Stimulated activated CD4-positive, alpha-beta T cell treated with anti-CD3 and anti-CD28 coated beads, Interleukin-2, amount 100 ng/mL, for 48 hours (primary cell): ENCODE results near the gene CDK5R1.
"Not testable (repeated sequence)": the region's sequence is repeated elsewhere in the genome, so short reads cannot be mapped to it uniquely, and the experiment has no call there.

ENCODE experiments used
- DNase-seq, 2 donors: peaks; one replicate each; pipeline ENCODE4 v3.0.0-alpha.2; 2020

CDK5R1 gene

DNA sequence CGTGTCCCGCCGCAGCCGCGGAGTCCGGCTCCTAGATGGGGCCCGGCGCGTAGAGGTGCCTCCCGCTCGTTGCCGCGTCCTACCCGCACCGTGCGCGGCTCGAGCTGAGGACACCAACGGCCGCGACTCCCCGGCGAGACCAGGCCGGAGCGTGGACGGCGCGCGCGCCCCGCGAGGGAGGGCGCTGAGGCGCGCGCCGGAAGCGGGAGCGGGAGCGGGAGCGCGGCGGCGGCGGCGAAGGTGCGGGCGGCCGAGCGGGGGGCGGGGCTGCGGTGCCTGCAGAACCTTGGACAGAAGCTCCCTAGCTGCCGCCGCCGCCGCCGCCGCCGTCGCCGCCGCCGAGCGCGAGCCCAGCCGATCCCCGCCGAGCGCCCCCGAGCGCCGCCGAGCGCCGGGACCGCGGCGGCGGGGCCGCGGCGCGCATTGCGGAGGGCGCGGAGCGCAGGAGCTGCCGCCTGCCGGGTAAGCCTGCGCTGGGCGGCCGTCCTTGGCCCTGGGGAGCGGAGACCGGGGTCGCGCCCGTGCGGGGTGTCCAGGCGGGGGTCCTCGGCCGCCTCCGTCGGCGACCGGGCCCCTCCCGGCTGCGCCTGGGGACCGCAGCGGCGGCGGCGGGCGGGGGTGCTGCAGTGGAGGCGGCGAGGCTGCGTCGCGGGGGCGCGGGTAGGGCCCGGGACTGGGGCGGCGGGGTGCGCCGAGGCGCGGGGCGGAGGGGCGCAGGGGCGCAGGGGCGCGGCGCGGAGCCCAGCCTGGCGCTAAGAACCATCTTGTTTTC lies at the start of gene CDK5R1:
TSS of gene CDK5R1 (plus strand) at position 293 of the 772 bp plus-strand sequence. CDS start 628 bp downstream, outside the sequence.
- peak; percentile 53 to 71 for DNase-seq

DNA sequence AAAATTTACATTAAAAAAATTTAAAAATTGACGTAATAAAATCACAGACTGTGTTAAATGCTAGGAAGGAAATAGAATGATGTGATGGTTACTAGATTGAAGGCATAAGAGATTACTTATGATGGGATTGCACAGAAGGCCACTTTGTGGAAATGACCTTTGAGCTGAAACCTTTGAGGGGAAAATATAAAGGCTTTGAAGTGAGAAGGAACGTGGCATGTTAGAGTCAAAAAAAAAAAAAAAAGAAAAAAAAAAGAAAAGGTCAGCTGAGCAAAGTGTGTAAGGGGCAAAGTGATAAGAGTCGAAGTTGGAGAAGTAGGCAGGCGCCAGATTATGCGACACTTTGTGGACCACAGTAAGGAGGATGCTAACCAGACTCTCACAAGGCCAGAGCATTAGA lies 46.1 kb upstream of the CDK5R1 start:
- no peak for DNase-seq

DNA sequence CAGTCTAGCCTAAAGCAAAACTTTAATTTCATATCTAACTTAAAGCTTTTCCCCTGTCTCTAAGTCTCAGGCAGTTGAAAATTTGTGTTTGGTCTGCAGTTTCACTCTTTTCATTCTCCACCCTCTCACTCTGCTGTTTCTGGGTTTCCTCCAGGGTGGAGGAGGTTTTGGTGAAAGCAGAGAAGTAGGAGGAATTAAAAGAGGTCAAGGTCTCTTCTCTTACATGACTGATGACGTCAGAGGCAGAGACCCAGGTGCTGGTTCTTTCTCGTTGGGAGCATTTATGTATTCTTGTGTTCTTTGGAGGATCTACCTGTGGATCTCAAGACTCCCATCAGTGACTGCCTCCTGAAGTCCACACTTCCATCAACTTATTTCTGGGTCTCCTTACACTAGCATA lies 44.9 kb upstream of the CDK5R1 start:
- DNase-seq, result no peak

DNA sequence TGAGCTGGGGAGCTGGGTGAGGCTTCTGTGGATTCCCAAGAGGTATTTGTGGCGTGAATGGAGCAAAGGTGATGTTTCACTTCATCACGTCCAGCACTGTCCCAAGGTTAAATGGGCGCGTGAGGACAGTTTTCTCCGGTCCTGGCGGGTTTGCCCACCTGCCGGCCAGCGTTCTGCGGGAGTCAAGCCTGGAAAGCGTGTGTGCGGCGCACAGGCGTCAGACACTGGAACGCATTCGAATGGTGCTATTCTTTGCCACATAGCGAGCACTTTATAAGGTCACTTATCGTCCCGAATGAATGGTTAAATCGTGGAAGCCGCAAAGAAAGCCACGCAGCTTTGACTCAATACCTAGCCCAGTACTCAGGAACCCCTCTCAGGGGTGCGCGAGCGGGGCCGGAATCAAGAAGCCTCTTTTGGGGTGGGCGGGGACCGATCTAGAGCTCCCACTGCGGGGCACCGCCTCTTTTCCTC lies 42.9 kb upstream of the CDK5R1 start:
- DNase-seq, result no peak

DNA sequence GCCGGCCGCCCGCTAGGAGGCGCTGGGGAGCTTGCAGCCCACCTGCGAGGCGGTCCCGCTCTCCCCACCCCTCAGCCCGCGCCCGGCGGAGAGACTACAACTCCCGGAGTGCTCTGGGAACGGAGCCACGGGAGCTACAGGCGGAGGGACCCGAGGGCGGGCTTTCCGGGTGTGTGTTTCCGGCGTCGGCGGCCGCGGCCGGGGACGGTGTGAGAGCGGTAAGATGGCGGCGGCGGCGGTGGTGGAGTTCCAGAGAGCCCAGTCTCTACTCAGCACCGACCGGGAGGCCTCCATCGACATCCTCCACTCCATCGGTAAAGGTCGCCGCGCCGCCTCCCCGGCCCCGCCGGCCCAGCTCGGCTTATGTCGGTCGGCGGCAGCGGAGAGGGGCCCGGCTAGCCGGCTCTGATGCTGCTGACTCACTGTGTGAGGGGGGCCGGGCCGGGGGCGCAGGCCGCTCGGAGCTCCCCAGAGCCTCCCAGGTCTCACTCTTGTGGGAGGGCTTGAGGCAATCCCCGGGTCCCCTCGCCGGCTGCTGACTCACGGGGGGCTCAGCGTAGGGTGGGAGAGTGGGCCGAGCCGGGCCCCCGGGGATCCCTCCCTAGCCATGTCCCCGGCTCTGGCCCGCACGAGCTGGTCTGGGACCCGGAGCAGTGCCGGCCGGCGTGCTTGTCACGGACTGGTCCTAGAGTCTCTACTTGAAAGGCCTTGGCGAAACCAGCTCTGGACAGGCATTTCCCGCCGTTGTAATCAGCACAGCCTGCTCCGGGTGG lies 42.3 kb upstream of the CDK5R1 start, which contains the start of gene PSMD11:
TSS of gene PSMD11 (plus strand) at position 210 of the 773 bp plus-strand sequence. CDS start at position 224, 14 bp downstream.
- DNase-seq, result peak; percentile 99

DNA sequence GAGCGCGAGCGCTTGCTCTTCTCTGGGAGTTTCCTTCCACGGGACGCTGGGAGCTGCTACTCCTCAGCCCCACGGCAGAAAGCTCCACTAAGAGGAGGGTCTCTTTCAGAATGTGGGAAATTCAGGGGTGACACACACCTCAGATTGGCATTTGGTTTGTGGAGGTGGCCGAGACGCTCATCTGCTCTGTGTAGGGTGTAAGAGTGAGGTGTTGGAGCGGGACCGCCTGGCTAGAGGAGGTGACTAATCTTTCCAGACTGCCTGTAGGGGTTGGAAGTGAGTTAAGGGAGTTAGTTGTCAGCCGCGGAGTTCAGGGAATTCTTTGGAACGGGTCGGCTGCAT lies 41.7 kb upstream of the CDK5R1 start:
- DNase-seq, result peak; percentile 22 to 23

DNA sequence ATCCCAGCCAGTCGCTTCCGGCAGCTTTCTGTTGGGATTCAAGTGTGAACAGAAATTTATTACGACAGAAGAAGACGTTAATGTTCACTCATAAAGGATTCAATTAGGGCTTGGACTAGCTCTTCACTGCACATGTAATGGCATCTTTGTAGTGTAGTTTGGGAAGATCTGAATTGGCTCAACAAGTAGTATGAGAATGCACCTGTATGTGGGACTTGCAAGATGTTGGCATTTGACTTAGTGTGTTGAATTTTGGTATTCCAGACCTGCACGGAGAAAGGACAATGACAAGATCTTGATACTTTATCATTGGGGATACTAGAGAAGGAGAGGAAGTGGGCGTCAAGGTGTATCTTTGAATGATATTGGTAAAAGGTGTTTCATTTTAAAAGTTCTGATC lies 41.3 kb upstream of the CDK5R1 start:
- DNase-seq, result no peak

DNA sequence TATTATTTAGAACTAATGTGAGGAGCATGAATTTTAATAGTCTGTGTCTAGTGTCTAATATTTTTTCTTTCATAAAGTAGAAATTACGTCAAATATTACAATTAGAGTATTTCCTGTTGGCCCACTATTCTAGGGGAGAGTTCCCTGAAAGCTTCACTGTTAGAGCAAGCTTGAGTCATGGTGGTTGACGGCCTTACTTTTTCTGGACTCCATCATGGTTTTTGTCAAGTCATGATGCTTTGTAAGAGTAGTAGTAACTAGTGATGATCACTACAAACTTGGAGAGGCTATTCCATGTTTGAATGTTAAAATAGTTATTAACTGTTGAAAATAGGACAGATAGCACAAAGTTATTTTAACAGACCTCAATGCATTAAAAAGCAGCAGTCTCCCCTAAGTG lies 40.8 kb upstream of the CDK5R1 start:
- DNase-seq, result no peak

DNA sequence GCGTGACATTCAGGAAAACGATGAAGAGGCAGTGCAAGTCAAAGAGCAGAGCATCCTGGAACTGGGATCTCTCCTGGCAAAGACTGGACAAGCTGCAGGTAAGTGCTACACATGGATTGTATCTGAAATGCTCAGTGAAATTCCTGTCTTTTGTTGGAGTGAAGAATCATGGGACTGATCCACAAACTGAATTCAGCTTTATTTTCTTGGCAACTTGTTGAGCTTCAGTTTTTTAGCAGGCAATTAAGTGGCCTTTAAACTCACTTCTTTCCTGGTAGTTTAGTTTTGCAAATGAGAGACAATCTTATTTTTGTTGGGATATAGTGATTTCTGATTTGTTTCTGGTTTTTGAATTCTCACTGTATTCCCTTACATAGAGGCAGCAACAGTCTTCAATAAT lies 39.8 kb upstream of the CDK5R1 start:
- DNase-seq, result no peak

DNA sequence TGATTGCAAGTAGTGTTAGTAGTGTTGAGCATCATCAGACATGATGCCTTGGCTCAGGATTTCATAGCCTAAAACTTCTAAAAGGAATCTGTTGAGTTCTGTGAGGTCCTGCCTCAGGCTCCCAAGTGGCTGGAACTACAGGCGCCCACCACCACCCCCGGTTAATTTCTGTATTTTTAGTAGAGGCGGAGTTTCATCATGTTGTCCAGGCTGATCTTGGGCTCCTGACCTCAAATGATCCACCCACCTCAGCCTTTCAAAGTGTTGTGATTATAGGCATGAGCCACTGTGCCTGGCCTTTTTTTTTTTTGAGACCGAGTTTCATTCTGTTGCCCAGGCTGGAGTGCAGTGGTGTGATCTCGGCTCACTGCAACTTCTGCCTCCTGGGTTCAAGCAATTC lies 36.8 kb upstream of the CDK5R1 start:
- DNase-seq, result no peak

DNA sequence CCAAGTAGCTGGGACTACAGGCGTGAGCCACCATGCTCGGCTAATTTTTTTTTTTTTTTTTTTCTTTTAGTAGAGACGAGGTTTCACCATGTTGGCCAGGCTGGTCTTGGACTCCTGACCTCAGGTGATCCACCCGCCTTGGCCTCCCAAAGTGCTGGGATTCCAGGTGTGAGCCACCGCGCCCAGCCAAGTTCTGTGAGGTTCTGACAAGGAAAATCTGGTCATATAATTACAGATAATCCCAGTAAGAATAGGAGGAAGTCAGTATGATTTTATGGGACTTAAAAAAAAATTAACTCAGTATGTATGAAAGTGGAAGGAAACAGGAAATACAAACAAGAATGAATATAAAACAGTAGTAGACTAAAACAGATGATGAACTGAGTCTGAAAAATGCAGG lies 36.4 kb upstream of the CDK5R1 start:
- DNase-seq, result not testable (repeated sequence)

DNA sequence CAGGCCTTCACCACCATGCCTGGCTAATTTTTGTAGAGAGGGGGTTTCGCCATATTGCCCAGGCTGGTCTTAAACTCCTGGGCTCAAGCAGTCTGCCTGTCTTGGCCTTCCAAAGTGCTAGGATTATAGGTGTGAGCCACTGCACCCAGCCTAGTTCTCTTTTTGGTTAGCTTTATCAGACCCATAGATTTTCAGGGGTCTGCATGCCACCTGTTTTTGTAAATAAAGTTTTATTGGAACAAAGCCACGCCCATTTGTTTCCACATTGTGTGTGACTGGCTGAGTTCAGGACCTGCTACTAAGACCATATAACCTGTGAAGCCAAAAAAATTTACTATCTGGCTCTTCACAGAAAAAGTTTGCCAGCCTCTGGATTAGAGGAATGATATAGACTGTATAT lies 34.9 kb upstream of the CDK5R1 start:
- no peak for DNase-seq

DNA sequence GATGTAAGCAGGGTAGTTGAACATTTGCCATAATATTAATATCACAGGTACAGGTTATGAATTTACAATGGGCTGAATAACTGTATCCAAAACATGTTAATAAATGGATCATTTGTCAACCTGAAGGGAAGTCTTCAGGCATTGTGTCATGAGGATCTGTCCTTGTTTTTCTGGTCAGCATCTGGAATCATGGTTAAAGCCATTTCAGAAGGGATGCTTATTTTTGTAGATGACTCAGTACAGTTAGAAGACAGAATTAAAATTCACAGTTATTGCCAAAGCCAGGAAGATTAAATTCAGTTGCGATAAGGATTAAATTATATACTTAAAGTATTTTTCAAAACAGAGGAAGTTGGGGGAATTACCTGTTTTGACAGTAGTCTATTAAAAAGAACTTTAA lies 34.5 kb upstream of the CDK5R1 start:
- DNase-seq, result no peak

DNA sequence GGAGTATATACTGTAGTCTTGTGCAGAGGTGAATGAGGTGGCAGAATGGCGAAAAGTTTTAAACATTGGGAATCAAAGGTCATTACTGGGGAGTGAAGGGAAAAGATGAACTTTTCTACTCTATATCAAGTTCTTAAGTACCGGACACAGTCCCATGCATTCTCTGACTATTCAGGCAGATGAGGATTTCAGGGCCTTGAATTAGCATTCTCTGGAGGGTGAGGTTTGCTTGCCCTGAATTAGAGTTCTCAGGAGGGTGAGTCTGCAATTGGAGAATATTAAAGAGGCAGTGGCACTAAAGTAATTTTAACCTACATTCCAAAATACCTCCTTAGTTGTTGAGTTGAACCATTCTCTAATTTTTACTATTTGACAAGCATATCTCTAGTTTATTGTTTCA lies 33.4 kb upstream of the CDK5R1 start:
- DNase-seq, result no peak

DNA sequence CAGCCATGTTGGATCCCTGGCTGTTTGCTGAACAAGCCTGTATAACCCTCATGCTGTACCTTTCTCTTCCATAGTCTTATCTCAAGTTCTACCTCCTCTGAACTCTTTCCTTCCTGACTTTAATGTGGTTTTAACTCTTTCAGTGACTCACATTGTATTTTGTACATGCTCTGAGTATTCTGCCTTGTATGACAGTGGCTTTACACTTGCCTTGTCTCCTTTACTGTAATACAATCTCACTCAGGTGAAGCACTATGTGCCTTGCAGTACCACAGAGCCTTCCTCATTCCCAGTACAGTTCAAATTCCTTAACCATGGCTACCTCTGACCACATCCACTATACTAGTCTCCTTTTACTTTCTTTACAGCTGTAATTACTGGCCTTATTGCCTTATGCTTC lies 28.4 kb upstream of the CDK5R1 start:
- no peak for DNase-seq

DNA sequence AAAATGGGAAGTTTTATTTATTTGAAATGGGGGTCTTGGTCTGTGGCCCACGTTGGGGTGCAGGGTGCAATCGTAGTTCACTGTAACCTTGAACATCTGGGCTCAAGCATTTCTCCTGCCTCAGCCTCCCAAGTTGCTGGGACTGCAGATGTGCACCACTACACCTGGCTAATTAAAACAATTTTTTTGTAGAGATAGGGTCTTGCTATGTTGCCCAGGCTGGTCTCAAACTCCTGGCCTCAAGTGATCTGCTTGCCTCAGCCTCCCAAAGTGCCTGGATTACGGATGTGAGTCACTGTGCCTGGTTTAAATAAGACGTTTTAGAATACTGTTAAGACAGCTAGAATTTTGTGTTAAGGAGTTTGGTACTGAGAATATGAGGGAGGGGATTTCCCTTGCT lies 26.7 kb upstream of the CDK5R1 start:
- DNase-seq, result no peak

DNA sequence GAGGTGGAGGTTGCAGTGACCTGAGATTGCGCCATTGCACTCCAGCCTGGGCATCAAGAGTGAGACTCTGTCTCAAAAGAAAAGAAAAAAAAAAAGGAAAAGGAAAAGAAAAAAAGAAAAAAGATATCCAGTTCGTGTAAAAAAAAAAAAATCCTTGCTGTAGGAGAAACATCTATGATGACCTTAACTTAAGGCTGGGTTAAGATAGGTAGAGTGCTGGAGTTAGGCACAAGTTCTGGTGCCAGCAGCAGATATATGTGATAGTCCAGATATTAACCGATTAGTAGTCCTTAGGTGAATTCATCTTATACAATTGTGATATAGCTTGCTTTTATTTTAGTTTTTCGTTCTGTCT lies 25.3 kb upstream of the CDK5R1 start:
- no peak for DNase-seq

DNA sequence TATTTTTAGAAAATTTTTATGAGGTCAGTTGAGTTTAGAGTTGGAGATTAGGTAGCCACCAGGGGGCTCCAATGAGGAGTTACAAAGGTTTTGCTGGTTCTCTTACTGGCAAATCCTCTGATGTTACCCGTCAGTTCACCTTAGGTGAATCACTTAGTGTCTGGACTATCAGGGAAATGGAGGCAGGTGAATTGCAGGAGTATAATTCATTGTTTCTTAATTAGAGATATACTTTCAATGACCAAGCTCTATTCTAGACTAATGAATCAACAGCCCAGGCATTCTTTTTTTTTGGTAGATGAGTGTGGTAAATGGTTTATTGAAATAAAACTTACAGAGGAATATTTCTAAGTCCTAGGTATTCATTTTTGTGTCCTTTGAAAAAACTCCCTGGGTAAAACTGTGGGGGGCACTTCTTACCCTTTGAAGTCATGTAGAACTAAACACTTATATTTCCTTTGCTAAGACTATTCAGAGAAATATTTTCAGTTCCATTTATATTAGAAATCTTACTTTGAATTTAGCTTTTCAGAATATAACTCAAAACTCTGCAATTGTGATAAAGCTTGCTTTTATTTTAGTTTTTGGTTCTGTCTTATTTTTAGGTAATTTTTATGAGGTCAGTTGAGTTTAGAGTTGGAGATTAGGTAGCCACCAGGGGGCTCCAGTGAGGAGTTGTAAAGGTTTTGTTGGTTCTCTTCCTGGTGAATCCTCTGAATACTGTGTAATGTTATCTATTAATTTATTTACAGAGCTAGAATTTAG lies 24.8 kb upstream of the CDK5R1 start:
- DNase-seq, result peak; percentile 71 to 73

DNA sequence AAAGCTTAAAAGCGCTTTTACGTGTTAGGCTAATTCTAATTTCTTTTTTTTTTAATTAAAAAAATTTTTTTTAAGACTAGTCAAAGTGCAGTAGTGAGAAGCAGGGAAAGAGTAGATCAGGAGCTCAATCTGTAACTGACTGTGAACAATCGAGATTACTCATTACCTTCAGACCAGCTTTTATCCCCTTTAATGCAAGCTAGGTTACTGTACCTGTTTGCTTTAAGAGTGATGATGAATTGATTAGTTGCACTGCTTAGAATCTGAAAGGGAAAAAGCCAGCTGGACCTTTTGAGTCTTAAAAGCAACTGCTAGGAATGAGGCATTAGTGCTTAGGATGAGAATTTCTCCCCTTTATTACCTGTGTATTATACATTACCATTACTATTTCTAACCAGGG lies 23.5 kb upstream of the CDK5R1 start:
- DNase-seq, result no peak

DNA sequence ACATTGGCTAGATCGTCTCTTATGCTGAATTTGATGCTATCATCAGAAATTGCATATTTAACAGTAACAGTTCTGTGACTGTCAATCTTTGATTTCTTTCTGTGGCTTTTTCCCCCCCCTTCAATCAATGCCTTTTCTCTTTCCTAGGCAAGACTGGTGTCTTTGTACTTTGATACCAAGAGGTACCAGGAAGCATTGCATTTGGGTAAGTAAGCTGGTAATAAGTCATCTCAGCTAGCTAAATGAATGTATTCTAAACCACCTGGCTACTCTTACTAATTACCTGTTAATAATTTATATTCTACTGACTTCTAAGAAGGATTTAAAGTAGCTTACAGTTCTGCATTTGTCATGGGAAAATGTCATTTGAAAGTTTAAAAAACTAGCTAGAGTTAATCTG lies 22.4 kb upstream of the CDK5R1 start:
- no peak for DNase-seq

DNA sequence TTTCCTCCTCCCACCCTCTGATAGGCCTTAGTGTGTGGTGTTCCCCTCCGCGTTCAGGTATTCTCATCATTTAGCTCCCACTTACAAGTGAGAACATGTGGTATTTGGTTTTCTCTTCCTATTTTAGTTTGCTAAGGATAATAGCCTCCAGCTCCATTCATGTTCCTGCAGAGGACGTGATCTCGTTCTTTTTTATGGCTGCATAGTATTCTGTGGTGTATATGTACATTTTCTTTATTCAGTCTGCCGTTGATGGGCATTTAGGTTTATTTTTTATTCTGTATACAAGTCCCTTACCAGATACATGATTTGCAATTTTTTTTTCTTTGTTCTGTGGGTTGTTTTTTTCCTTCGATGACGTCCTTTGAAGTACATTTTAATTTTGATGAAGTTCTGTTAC lies 18.8 kb upstream of the CDK5R1 start:
- no peak for DNase-seq

DNA sequence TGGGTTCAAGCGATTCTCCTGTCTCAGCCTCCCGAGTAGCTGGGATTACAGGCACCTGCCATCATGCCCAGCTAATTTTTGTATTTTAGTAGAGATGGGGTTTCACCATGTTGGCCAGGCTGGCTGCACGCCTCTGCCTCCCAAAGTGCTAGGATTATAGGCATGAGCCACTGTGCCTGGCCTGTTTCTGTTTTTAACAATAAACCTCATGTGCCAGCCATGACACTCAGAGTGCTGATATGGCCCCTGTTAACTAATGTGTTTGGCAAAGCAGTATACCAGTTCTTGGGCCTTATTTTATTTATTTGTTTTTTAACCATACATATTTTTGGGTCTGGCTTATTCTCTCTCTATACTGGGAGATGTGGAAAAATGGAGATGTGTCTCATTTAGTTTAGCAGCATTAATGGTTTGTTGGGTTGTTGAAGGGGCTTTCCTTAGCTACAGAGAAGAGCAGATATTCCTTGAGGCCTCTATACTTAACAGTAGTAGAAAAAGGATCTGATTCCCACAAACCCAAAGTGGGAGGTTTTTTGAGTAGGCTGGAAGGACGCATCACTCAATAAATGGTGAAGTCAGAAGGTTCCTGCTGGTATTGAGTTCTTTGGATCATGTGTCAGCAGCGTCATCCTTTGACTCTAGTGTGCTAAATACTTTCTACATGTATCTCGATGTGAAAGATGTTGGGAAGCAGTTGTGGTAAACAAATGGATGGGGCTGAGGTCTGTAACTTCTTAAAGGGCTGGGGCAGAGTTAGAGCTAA lies 16.2 kb upstream of the CDK5R1 start:
- no peak for DNase-seq

DNA sequence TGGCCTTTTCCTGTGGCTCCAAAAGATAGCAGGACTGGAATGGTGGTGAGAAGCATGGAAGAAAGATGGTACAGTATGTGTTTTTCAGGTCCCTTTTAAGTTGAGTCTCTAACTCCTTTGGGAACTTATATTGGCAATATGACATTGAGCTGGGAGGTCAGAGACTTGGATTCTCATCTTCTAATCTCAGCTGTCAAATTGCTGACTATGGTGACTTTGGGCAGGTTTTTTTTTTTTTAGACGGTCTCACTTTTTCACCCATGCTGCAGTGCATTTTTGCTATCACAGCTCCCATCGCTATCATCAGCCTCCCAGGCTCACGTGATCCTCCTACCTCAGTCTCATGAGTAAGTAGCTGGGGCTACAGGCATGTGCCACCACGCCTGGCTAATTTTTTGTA lies 15.1 kb upstream of the CDK5R1 start:
- DNase-seq, result no peak
